HCT116 (cell line): ENCODE results near the gene KCNJ4.

Experiments used
- ATF3 ChIP-seq: IDR thresholded peaks from 2 replicates; pipeline ENCODE4 v1.6.1; 2012
- EZH2 ChIP-seq: fragments of 200-600 bp; sonication (generic); IDR thresholded peaks from 2 replicates; pipeline ENCODE4 v1.6.1; 2017; ENCODE audit warnings: antibody characterized with exemption, mixed run types
- EZH2phosphoT487 ChIP-seq: fragments of 200-600 bp; IDR thresholded peaks from 2 replicates; pipeline ENCODE4 v1.6.1; 2018; ENCODE audit warnings: antibody characterized with exemption, borderline replicate concordance
- JUND ChIP-seq: IDR thresholded peaks from 2 replicates; pipeline ENCODE4 v1.6.1; 2012
- POLR2A ChIP-seq: IDR thresholded peaks from 2 replicates; pipeline ENCODE4 v1.7.0; 2011; ENCODE audit warnings: borderline replicate concordance; ENCODE audit not compliant: insufficient read depth, insufficient read length; ENCODE audit errors: extremely low read depth
- POLR2AphosphoS5 ChIP-seq: IDR thresholded peaks from 2 replicates; pipeline ENCODE4 v1.6.1; 2011; ENCODE audit warnings: mild to moderate bottlenecking, low read depth, low read length, moderate library complexity
- RAD21 ChIP-seq: IDR thresholded peaks from 2 replicates; pipeline ENCODE4 v1.6.1; 2012; ENCODE audit warnings: low read depth, mild to moderate bottlenecking
- SIN3A ChIP-seq: IDR thresholded peaks from 2 replicates; pipeline ENCODE4 v1.6.1; 2012; ENCODE audit warnings: low read depth
- YY1 ChIP-seq: IDR thresholded peaks from 2 replicates; pipeline ENCODE4 v1.6.1; 2011; ENCODE audit warnings: low read length, low read depth, moderate library complexity, mild to moderate bottlenecking; ENCODE audit not compliant: insufficient replicate concordance; ENCODE audit errors: extremely low read depth
- TF ChIP-seq, protein P1 (sequence below), 3 experiments: fragments of 200-600 bp in 1 of 3; sonication (generic) in 1 of 3; IDR thresholded peaks in 2 of 3; conservative IDR thresholded peaks in 1 of 3; 2 replicates each; pipeline ENCODE4 v1.5.1; 2012 to 2017; ENCODE audit warnings: low read depth in 2 of 3, low read length in 2 of 3, antibody characterized with exemption in 1 of 3, borderline replicate concordance in 1 of 3, control low read depth in 1 of 3, mild to moderate bottlenecking in 1 of 3, mixed read lengths in 1 of 3, mixed run types in 1 of 3, moderate library complexity in 1 of 3; ENCODE audit not compliant: insufficient read depth in 1 of 3

- TF ChIP-seq SIN3A (no peak), JUND (no peak), RAD21 (no peak), EZH2phosphoT487 (no peak), ATF3 (no peak), POLR2A (no peak), EZH2 (no peak), POLR2AphosphoS5 (no peak), YY1 (no peak)
- TF ChIP-seq, protein P1, sequence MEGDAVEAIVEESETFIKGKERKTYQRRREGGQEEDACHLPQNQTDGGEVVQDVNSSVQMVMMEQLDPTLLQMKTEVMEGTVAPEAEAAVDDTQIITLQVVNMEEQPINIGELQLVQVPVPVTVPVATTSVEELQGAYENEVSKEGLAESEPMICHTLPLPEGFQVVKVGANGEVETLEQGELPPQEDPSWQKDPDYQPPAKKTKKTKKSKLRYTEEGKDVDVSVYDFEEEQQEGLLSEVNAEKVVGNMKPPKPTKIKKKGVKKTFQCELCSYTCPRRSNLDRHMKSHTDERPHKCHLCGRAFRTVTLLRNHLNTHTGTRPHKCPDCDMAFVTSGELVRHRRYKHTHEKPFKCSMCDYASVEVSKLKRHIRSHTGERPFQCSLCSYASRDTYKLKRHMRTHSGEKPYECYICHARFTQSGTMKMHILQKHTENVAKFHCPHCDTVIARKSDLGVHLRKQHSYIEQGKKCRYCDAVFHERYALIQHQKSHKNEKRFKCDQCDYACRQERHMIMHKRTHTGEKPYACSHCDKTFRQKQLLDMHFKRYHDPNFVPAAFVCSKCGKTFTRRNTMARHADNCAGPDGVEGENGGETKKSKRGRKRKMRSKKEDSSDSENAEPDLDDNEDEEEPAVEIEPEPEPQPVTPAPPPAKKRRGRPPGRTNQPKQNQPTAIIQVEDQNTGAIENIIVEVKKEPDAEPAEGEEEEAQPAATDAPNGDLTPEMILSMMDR (IDR thresholded peaks at IDR 0.05 in 2 of 3, conservative IDR thresholded peaks at IDR 0.05 in 1 of 3; ENCODE audit: borderline replicate concordance in 1 of 3, insufficient read depth in 1 of 3, low read depth in 2 of 3, low read length in 2 of 3) = no peak
Observed at GRCh38 chr22:38501797-38502672, 47.0 kb upstream of the KCNJ4 start.
